Measurements from ENCODE around the gene RPL37.
"Not testable (repeated sequence)": the region's sequence is repeated elsewhere in the genome, so short reads cannot be mapped to it uniquely, and the experiment has no call there.

The RPL37 gene

GRCh38 chr5:40786664-40787063, 48.4 kb downstream of the RPL37 start:
- not testable (repeated sequence) for DNase-seq; H3K27me3 ChIP-seq (replicated peaks; ENCODE audit: control insufficient read depth, insufficient read depth, low read length, poor library complexity, severe bottlenecking); H3K4me3 ChIP-seq (ENCODE audit: insufficient read depth, low read depth, low read length, poor library complexity, severe bottlenecking); H3K36me3 ChIP-seq (ENCODE audit: control insufficient read depth, insufficient read depth, low read length); H3K27ac ChIP-seq (ENCODE audit: insufficient read depth, low read length, poor library complexity, severe bottlenecking); H3K4me1 ChIP-seq (ENCODE audit: control insufficient read depth, insufficient read depth, low read length, poor library complexity, severe bottlenecking); H3K9me3 ChIP-seq (ENCODE audit: control insufficient read depth, low read length)

DNA sequence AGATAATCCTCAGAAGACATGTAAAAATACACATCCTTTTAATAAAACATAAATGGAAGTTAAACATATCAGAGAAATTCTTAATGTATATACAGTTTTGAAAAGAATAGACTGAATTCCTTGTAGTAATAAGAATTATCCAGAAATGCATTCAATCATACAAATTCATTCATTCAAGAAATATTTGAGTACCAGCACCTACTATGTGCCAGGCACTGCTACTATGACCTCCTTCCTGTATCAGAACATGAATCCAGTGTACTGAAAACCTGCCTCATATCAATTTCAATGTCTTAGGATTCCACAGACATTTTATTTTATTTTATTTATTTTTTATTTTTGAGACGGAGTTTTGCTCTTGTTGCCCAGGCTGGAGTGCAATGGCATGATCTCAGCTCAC, 50.1 kb downstream of the RPL37 start:
- no peak overlapping the region for H3K4me3 ChIP-seq (ENCODE audit: insufficient read depth, low read depth, low read length, poor library complexity, severe bottlenecking)
- H3K36me3 ChIP-seq (ENCODE audit: control insufficient read depth, insufficient read depth, low read length) = no peaks in the 10 kb centered on the region
- no peaks in the 10 kb centered on the region for H3K4me1 ChIP-seq (ENCODE audit: control insufficient read depth, insufficient read depth, low read length, poor library complexity, severe bottlenecking)
- no peak for DNase-seq
- H3K9me3 ChIP-seq (ENCODE audit: control insufficient read depth, low read length) = no peaks in the 10 kb centered on the region
- no peak overlapping the region for H3K27ac ChIP-seq (ENCODE audit: insufficient read depth, low read length, poor library complexity, severe bottlenecking)
- H3K27me3 ChIP-seq (replicated peaks; ENCODE audit: control insufficient read depth, insufficient read depth, low read length, poor library complexity, severe bottlenecking) = no peaks in the 10 kb centered on the region

- no peaks in the 10 kb centered on the region for H3K4me1 ChIP-seq (ENCODE audit: control insufficient read depth, insufficient read depth, low read length, poor library complexity, severe bottlenecking)
Measured at GRCh38 chr5:40784027-40784653, 50.9 kb downstream of the RPL37 start.

GRCh38 chr5:40781843-40782409, 53.1 kb downstream of the RPL37 start:
- no peaks in the 10 kb centered on the region for H3K27me3 ChIP-seq (replicated peaks; ENCODE audit: control insufficient read depth, insufficient read depth, low read length, poor library complexity, severe bottlenecking)
- no peak overlapping the region for H3K27ac ChIP-seq (ENCODE audit: insufficient read depth, low read length, poor library complexity, severe bottlenecking)
- H3K4me1 ChIP-seq (ENCODE audit: control insufficient read depth, insufficient read depth, low read length, poor library complexity, severe bottlenecking) = no peaks in the 10 kb centered on the region
- no peaks in the 10 kb centered on the region for H3K9me3 ChIP-seq (ENCODE audit: control insufficient read depth, low read length)
- no peaks in the 10 kb centered on the region for H3K36me3 ChIP-seq (ENCODE audit: control insufficient read depth, insufficient read depth, low read length)
- no peak for DNase-seq
- H3K4me3 ChIP-seq (ENCODE audit: insufficient read depth, low read depth, low read length, poor library complexity, severe bottlenecking) = no peak overlapping the region

More at GRCh38 chr5:40784027-40784653, 50.9 kb downstream of the RPL37 start:
- no peak overlapping the region for H3K4me3 ChIP-seq (ENCODE audit: insufficient read depth, low read depth, low read length, poor library complexity, severe bottlenecking)
- no peaks in the 10 kb centered on the region for H3K36me3 ChIP-seq (ENCODE audit: control insufficient read depth, insufficient read depth, low read length)
- no peaks in the 10 kb centered on the region for H3K9me3 ChIP-seq (ENCODE audit: control insufficient read depth, low read length)
- no peak for DNase-seq
- H3K27me3 ChIP-seq (replicated peaks; ENCODE audit: control insufficient read depth, insufficient read depth, low read length, poor library complexity, severe bottlenecking) = no peaks in the 10 kb centered on the region
- H3K27ac ChIP-seq (ENCODE audit: insufficient read depth, low read length, poor library complexity, severe bottlenecking) = no peak overlapping the region

- Histone ChIP-seq H3K4me1 (ENCODE audit: control insufficient read depth, insufficient read depth, low read length, poor library complexity, severe bottlenecking) (no peaks in the 10 kb centered on the region), H3K36me3 (ENCODE audit: control insufficient read depth, insufficient read depth, low read length) (peaks cover 9% of the 10 kb centered on the region), H3K27ac (ENCODE audit: insufficient read depth, low read length, poor library complexity, severe bottlenecking) (no peak overlapping the region), H3K4me3 (ENCODE audit: insufficient read depth, low read depth, low read length, poor library complexity, severe bottlenecking) (no peak overlapping the region), H3K9me3 (ENCODE audit: control insufficient read depth, low read length) (no peaks in the 10 kb centered on the region), H3K27me3 (replicated peaks; ENCODE audit: control insufficient read depth, insufficient read depth, low read length, poor library complexity, severe bottlenecking) (no peaks in the 10 kb centered on the region)
- DNase-seq = no peak
Measured at GRCh38 chr5:40780858-40781257, 54.2 kb downstream of the RPL37 start.

- no peak overlapping the region for H3K4me3 ChIP-seq (ENCODE audit: insufficient read depth, low read depth, low read length, poor library complexity, severe bottlenecking)
- no peak overlapping the region for H3K27ac ChIP-seq (ENCODE audit: insufficient read depth, low read length, poor library complexity, severe bottlenecking)
- H3K36me3 ChIP-seq (ENCODE audit: control insufficient read depth, insufficient read depth, low read length) = peaks cover 15% of the 10 kb centered on the region
- H3K27me3 ChIP-seq (replicated peaks; ENCODE audit: control insufficient read depth, insufficient read depth, low read length, poor library complexity, severe bottlenecking) = no peaks in the 10 kb centered on the region
- DNase-seq = no peak
- H3K4me1 ChIP-seq (ENCODE audit: control insufficient read depth, insufficient read depth, low read length, poor library complexity, severe bottlenecking) = no peaks in the 10 kb centered on the region
- no peaks in the 10 kb centered on the region for H3K9me3 ChIP-seq (ENCODE audit: control insufficient read depth, low read length)
Measured at GRCh38 chr5:40780199-40780598, 54.8 kb downstream of the RPL37 start.

GRCh38 chr5:40779561-40779960, 55.5 kb downstream of the RPL37 start:
- H3K27ac ChIP-seq (ENCODE audit: insufficient read depth, low read length, poor library complexity, severe bottlenecking) = no peak overlapping the region
- DNase-seq = no peak
- H3K4me1 ChIP-seq (ENCODE audit: control insufficient read depth, insufficient read depth, low read length, poor library complexity, severe bottlenecking) = no peaks in the 10 kb centered on the region
- H3K36me3 ChIP-seq (ENCODE audit: control insufficient read depth, insufficient read depth, low read length) = peaks cover 17% of the 10 kb centered on the region
- no peak overlapping the region for H3K4me3 ChIP-seq (ENCODE audit: insufficient read depth, low read depth, low read length, poor library complexity, severe bottlenecking)
- H3K9me3 ChIP-seq (ENCODE audit: control insufficient read depth, low read length) = no peaks in the 10 kb centered on the region
- no peaks in the 10 kb centered on the region for H3K27me3 ChIP-seq (replicated peaks; ENCODE audit: control insufficient read depth, insufficient read depth, low read length, poor library complexity, severe bottlenecking)

GRCh38 chr5:40778133-40778532, 56.9 kb downstream of the RPL37 start:
- H3K4me3 ChIP-seq (ENCODE audit: insufficient read depth, low read depth, low read length, poor library complexity, severe bottlenecking) = no peak overlapping the region
- H3K4me1 ChIP-seq (ENCODE audit: control insufficient read depth, insufficient read depth, low read length, poor library complexity, severe bottlenecking) = no peaks in the 10 kb centered on the region
- DNase-seq = no peak
- H3K36me3 ChIP-seq (ENCODE audit: control insufficient read depth, insufficient read depth, low read length) = peaks cover 27% of the 10 kb centered on the region
- H3K9me3 ChIP-seq (ENCODE audit: control insufficient read depth, low read length) = no peaks in the 10 kb centered on the region
- no peak overlapping the region for H3K27ac ChIP-seq (ENCODE audit: insufficient read depth, low read length, poor library complexity, severe bottlenecking)
- H3K27me3 ChIP-seq (replicated peaks; ENCODE audit: control insufficient read depth, insufficient read depth, low read length, poor library complexity, severe bottlenecking) = no peaks in the 10 kb centered on the region

- Histone ChIP-seq H3K4me1 (ENCODE audit: control insufficient read depth, insufficient read depth, low read length, poor library complexity, severe bottlenecking) (no peaks in the 10 kb centered on the region), H3K27me3 (replicated peaks; ENCODE audit: control insufficient read depth, insufficient read depth, low read length, poor library complexity, severe bottlenecking) (no peaks in the 10 kb centered on the region), H3K36me3 (ENCODE audit: control insufficient read depth, insufficient read depth, low read length) (peaks cover 27% of the 10 kb centered on the region), H3K9me3 (ENCODE audit: control insufficient read depth, low read length) (no peaks in the 10 kb centered on the region), H3K27ac (ENCODE audit: insufficient read depth, low read length, poor library complexity, severe bottlenecking) (no peak overlapping the region), H3K4me3 (ENCODE audit: insufficient read depth, low read depth, low read length, poor library complexity, severe bottlenecking) (no peak overlapping the region)
- DNase-seq = no peak
Measured at GRCh38 chr5:40776658-40776977, 58.4 kb downstream of the RPL37 start.

GRCh38 chr5:40775846-40776657, 59.0 kb downstream of the RPL37 start:
- no peak for DNase-seq

More at GRCh38 chr5:40775846-40776657, 59.0 kb downstream of the RPL37 start:
- Histone ChIP-seq H3K9me3 (ENCODE audit: control insufficient read depth, low read length) (no peaks in the 10 kb centered on the region), H3K27me3 (replicated peaks; ENCODE audit: control insufficient read depth, insufficient read depth, low read length, poor library complexity, severe bottlenecking) (no peaks in the 10 kb centered on the region), H3K4me1 (ENCODE audit: control insufficient read depth, insufficient read depth, low read length, poor library complexity, severe bottlenecking) (no peaks in the 10 kb centered on the region), H3K4me3 (ENCODE audit: insufficient read depth, low read depth, low read length, poor library complexity, severe bottlenecking) (no peak overlapping the region), H3K27ac (ENCODE audit: insufficient read depth, low read length, poor library complexity, severe bottlenecking) (no peak overlapping the region), H3K36me3 (ENCODE audit: control insufficient read depth, insufficient read depth, low read length) (peaks cover 27% of the 10 kb centered on the region)

Data from effector memory CD4-positive, alpha-beta T cell (primary cell).